ENCODE results near the gene IL20RB.

DNA sequence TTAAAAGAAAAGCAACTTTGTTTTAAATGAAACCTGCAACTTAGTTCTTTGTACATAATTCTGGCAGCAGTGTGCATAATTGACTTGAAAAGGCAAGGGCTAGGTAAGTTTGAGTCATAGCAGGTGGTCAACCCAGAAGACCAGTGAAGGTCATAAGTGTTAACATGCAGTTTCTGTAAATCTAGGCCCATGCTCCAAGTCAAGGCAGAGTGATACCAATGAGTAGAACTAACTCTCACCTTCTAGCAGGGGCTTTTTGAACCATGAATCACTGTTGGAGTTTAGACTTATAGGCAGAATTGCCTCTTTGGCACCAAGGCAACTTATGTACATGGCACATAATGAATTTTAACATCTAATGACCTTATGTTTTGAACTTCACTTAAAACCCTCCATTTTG, 29.5 kb upstream of the IL20RB start:
- TF ChIP-seq, protein P1, sequence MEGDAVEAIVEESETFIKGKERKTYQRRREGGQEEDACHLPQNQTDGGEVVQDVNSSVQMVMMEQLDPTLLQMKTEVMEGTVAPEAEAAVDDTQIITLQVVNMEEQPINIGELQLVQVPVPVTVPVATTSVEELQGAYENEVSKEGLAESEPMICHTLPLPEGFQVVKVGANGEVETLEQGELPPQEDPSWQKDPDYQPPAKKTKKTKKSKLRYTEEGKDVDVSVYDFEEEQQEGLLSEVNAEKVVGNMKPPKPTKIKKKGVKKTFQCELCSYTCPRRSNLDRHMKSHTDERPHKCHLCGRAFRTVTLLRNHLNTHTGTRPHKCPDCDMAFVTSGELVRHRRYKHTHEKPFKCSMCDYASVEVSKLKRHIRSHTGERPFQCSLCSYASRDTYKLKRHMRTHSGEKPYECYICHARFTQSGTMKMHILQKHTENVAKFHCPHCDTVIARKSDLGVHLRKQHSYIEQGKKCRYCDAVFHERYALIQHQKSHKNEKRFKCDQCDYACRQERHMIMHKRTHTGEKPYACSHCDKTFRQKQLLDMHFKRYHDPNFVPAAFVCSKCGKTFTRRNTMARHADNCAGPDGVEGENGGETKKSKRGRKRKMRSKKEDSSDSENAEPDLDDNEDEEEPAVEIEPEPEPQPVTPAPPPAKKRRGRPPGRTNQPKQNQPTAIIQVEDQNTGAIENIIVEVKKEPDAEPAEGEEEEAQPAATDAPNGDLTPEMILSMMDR (optimal IDR thresholded peaks at IDR 0.05 in 1 of 3, IDR thresholded peaks at IDR 0.05 in 1 of 3, conservative IDR thresholded peaks at IDR 0.05 in 1 of 3; ENCODE audit: extremely low read depth in 1 of 3, insufficient read depth in 2 of 3, low read length in 3 of 3), result no peak
- TF ChIP-seq EZH2 (IDR thresholded peaks at IDR 0.05; ENCODE audit: low read length), result no peak

Measured in keratinocyte (primary cell).